GDM1 (cell line): ENCODE measurements around the gene KLK3.

Source experiments
- DNase-seq: peaks from one replicate; lab custom pipeline; 2025; lab: John Stamatoyannopoulos, UW

The KLK3 gene

GRCh38 chr19:50831026-50831396 lies 23.7 kb upstream of the KLK3 start:
- DNase-seq: no peak

GRCh38 chr19:50832666-50833065 lies 22.0 kb upstream of the KLK3 start:
- no peak for DNase-seq

- DNase-seq: no peak
These were observed 21.5 kb upstream of the KLK3 start, which contains the start of gene KLK15 for GRCh38 chr19:50833117-50833801. KLK15 (minus strand) TSS chr19:50833574; CDS start chr19:50831492, 2,082 bp downstream.

GRCh38 chr19:50833802-50834167 lies 20.9 kb upstream of the KLK3 start:
- DNase-seq: no peak

GRCh38 chr19:50835103-50835784 lies 19.5 kb upstream of the KLK3 start:
- DNase-seq: no peak

GRCh38 chr19:50835785-50836542 lies 18.8 kb upstream of the KLK3 start:
- DNase-seq: peak; percentile 24

GRCh38 chr19:50836543-50837195 lies 18.0 kb upstream of the KLK3 start:
- DNase-seq: no peak

GRCh38 chr19:50837300-50837699 lies 17.4 kb upstream of the KLK3 start:
- no peak for DNase-seq

GRCh38 chr19:50838239-50838638 lies 16.5 kb upstream of the KLK3 start:
- DNase-seq: no peak

- DNase-seq: no peak
These were observed 14.7 kb upstream of the KLK3 start for GRCh38 chr19:50839712-50840655.

GRCh38 chr19:50842130-50842529 lies 12.6 kb upstream of the KLK3 start:
- no peak for DNase-seq

GRCh38 chr19:50843205-50843604 lies 11.5 kb upstream of the KLK3 start:
- no peak for DNase-seq

GRCh38 chr19:50843701-50844221 lies 11.0 kb upstream of the KLK3 start:
- DNase-seq: no peak

GRCh38 chr19:50844296-50844935 lies 10.3 kb upstream of the KLK3 start:
- DNase-seq: no peak

- DNase-seq: no peak
These were observed 4.0 kb upstream of the KLK3 start for GRCh38 chr19:50850738-50851137.

- no peak for DNase-seq
These were observed 3.1 kb upstream of the KLK3 start for GRCh38 chr19:50851620-50852019.

GRCh38 chr19:50857366-50857765 lies 2.7 kb downstream of the KLK3 start:
- no peak for DNase-seq

GRCh38 chr19:50858886-50859285 lies 4.2 kb downstream of the KLK3 start:
- DNase-seq: no peak

GRCh38 chr19:50859849-50860248 lies 5.1 kb downstream of the KLK3 start:
- DNase-seq: no peak

GRCh38 chr19:50861010-50861409 lies 6.3 kb downstream of the KLK3 start:
- no peak for DNase-seq
